Suprapubic skin (tissue), 4 donors: ENCODE results near the gene COL4A4. TPM values are rescaled to one million over a fixed set of nuclear protein-coding genes. Genes with fewer than 3 reads are reported as not detected.

Source experiments
- DNase-seq, 2 donors: peaks; one replicate each; pipeline ENCODE4 v3.0.0-alpha.2; 2019; ENCODE audit warnings: low spot score in 2 of 2
- H3K27ac ChIP-seq: fragments of 200-600 bp; sonication (generic); one replicate; pipeline ENCODE4 v1.5.1; 2019
- H3K27me3 ChIP-seq: fragments of 200-600 bp; sonication (generic); one replicate; pipeline ENCODE4 v1.5.1; 2019
- H3K36me3 ChIP-seq: fragments of 200-600 bp; sonication (generic); one replicate; pipeline ENCODE4 v1.5.1; 2019
- H3K4me1 ChIP-seq: fragments of 200-600 bp; sonication (generic); one replicate; pipeline ENCODE4 v1.5.1; 2019
- H3K4me3 ChIP-seq: fragments of 200-600 bp; sonication (generic); one replicate; pipeline ENCODE4 v1.5.1; 2019; ENCODE audit warnings: mild to moderate bottlenecking
- H3K9me3 ChIP-seq: fragments of 200-600 bp; sonication (generic); one replicate; pipeline ENCODE4 v1.5.1; 2019
- EP300 ChIP-seq: sonication (generic); formaldehyde crosslinking; IDR thresholded peaks from one replicate; pipeline ENCODE4 v1.6.1; 2017; ENCODE audit warnings: antibody characterized with exemption
- POLR2A ChIP-seq, 2 donors: fragments of 450-650 bp; IDR thresholded peaks; one replicate each; pipeline ENCODE4 v1.6.1; 2017; ENCODE audit warnings: antibody characterized with exemption in 2 of 2, mild to moderate bottlenecking in 2 of 2, moderate library complexity in 2 of 2
- POLR2AphosphoS5 ChIP-seq, 3 donors: sonication (generic); formaldehyde crosslinking; IDR thresholded peaks; one replicate each; pipeline ENCODE4 v1.6.1; 2017; ENCODE audit warnings: antibody characterized with exemption in 3 of 3
- WGBS: methylation state at CpG from one replicate; pipeline ENCODE4 v1.1.5; 2018; 5-methylcytosine and 5-hydroxymethylcytosine counted together
- total RNA-seq, 4 donors: library from RNA; depleted of rRNA; stranded (reverse); fragments of >200 nt; gene quantifications; one replicate each; pipeline ENCODE4 v1.1.0, GENCODE V29; 2016
- TF ChIP-seq, protein P1 (sequence below), 2 donors: fragments of 200-600 bp in 1 of 2; fragments of 450-650 bp in 1 of 2; sonication (generic) in 1 of 2; IDR thresholded peaks; one replicate each; pipeline ENCODE4 v1.5.1; 2016 to 2019; ENCODE audit warnings: antibody characterized with exemption in 2 of 2, mild to moderate bottlenecking in 1 of 2, moderate library complexity in 1 of 2

COL4A4 gene
- total RNA-seq, 4 donors from 2014 or later, result 0.16 to 0.25 (median 0.23) TPM

DNA sequence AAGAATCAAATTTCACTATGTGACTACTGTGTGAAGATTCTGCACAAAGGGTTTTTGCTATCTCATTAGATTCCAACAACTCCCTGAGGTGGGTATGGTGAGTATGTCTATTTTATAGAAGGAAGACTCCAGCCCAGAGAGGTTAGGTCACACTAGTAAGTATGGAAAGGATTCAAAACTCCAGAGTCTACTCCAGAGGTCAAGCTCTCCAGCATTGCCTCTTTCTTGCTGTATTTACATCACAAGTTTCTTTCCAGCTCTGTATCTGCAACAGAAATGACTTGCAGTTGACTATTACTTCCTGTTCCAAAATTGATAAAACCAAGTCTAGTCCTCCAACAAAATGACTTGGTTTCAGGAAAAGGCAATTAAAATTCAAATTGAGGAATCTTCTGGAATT, 2.1 kb downstream of the COL4A4 start:
- TF ChIP-seq POLR2AphosphoS5 (IDR thresholded peaks at IDR 0.05) (no peak), EP300 (no peak), POLR2A (IDR thresholded peaks at IDR 0.05) (no peak)
- TF ChIP-seq, protein P1, sequence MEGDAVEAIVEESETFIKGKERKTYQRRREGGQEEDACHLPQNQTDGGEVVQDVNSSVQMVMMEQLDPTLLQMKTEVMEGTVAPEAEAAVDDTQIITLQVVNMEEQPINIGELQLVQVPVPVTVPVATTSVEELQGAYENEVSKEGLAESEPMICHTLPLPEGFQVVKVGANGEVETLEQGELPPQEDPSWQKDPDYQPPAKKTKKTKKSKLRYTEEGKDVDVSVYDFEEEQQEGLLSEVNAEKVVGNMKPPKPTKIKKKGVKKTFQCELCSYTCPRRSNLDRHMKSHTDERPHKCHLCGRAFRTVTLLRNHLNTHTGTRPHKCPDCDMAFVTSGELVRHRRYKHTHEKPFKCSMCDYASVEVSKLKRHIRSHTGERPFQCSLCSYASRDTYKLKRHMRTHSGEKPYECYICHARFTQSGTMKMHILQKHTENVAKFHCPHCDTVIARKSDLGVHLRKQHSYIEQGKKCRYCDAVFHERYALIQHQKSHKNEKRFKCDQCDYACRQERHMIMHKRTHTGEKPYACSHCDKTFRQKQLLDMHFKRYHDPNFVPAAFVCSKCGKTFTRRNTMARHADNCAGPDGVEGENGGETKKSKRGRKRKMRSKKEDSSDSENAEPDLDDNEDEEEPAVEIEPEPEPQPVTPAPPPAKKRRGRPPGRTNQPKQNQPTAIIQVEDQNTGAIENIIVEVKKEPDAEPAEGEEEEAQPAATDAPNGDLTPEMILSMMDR (IDR thresholded peaks at IDR 0.05), result no peak
- Histone ChIP-seq H3K36me3 (no peaks in the 10 kb centered on the region), H3K9me3 (no peaks in the 10 kb centered on the region), H3K27me3 (peaks cover 39% of the 10 kb centered on the region), H3K4me1 (peaks cover 21% of the 10 kb centered on the region), H3K27ac (no peak overlapping the region), H3K4me3 (no peak overlapping the region)
- DNase-seq, result no peak

DNA sequence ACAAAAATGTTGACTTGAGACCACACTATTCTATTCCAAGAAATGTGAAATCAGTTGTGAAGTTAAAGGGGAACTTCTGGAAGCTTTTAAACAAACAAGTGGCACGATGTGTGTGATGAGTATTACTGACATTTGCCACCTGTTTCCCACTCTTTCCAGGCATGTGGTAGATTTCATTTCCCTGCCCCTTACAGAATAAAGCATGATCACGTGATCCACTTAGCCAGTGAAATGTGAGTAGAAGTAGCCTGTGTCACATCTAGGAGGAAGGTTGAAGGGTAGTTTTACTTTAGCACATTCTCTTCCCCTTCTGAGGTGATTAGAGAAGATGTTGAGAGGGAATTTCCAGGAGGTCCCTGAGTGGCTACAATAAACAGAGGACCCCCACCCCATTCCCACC, 3.8 kb downstream of the COL4A4 start:
- peaks cover 21% of the 10 kb centered on the region for H3K4me1 ChIP-seq
- TF ChIP-seq POLR2A (IDR thresholded peaks at IDR 0.05) (no peak), EP300 (no peak), POLR2AphosphoS5 (IDR thresholded peaks at IDR 0.05) (no peak)
- TF ChIP-seq, protein P1 (IDR thresholded peaks at IDR 0.05), result no peak
- WGBS, result 70% methylated on average over 2 of the region's 2 CpGs

DNA sequence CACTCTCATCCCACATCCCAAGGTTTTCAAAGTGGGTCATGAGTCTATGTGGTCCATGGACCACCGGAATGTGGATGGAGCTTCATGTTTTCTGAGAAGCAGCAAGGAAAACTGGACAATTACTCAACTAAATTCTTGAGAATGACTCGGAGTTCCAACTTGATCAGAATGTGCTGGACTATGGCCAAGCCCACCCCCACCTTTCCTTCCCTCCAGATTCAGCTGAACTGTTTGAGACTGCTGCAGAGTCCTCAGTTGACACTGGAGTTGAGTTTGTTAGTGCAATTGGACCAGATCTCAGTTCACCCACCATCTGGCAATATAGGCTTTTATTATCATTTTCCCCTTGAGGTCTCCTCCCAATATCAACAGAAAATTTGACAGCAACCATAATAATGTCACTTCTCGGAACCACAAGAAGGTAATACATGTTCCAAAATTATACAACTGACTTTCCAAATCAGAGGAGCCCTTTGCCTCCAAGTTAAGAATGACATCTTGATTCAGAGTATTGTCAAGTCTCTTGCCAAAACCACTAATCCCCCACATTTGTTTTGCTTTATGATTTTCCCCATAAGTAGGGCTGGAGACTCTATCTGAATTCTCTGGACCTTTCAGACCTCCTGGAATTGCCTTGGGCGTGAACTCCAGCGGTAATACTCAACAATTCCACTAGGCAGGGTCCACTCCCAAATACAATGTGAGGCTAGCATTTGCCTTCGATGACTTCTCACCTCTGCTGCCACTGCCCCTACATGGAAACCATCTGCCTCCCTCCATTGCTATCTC, 8.8 kb downstream of the COL4A4 start:
- H3K4me1 ChIP-seq, result no peaks in the 10 kb centered on the region
- H3K36me3 ChIP-seq, result no peaks in the 10 kb centered on the region
- TF ChIP-seq EP300, result no peak
- no peak for TF ChIP-seq POLR2A (IDR thresholded peaks at IDR 0.05)
- TF ChIP-seq, protein P1 (IDR thresholded peaks at IDR 0.05), result no peak
- no peak for TF ChIP-seq POLR2AphosphoS5 (IDR thresholded peaks at IDR 0.05)
- no peak overlapping the region for H3K4me3 ChIP-seq
- DNase-seq, result no peak
- H3K9me3 ChIP-seq, result no peaks in the 10 kb centered on the region
- 63% methylated on average over 6 of the region's 6 CpGs for WGBS
- peaks cover 3% of the 10 kb centered on the region for H3K27me3 ChIP-seq
- H3K27ac ChIP-seq, result no peak overlapping the region

More for the DNA sequence above, 3.8 kb downstream of the COL4A4 start:
- no peak overlapping the region for H3K27ac ChIP-seq
- H3K27me3 ChIP-seq, result peaks cover 31% of the 10 kb centered on the region
- no peak for DNase-seq
- H3K4me3 ChIP-seq, result no peak overlapping the region
- no peaks in the 10 kb centered on the region for H3K9me3 ChIP-seq
- H3K36me3 ChIP-seq, result no peaks in the 10 kb centered on the region

DNA sequence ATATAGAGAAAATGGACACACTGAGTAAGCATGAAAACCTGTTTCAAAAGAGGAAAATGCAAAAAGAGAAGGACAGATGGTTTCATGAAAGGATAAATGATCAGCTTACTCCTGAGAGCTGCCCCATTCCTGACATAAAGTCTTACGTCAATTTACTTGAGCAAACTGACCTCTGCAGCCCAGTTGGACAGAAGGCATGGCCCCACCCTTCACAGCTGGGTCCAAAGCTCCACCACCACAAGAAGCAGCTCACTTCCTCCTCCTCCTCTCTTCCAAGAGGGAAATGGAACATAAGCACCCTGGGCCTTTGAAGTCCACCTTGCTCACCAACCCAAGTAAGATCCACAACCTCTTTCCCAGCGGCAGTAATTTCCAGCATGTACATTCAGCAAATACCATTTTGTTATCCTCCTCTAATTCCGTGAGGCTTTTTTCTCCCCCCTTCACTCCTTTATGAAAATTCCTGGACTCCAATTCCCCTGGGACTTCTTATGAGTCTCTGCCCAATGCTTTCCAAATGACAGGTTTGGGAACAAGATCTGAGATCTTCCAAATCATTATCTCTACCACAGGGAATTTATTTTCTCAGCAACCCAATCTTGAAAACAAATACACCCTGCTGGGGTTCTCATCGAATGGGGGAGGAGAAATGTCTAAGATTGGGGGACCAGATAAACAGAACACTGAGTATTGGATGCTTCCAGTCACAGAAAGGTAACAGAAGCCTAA, 10.1 kb downstream of the COL4A4 start:
- no peak for TF ChIP-seq EP300
- TF ChIP-seq, protein P1 (IDR thresholded peaks at IDR 0.05), result no peak
- no peak for TF ChIP-seq POLR2A (IDR thresholded peaks at IDR 0.05)
- no peak for TF ChIP-seq POLR2AphosphoS5 (IDR thresholded peaks at IDR 0.05)
- H3K27ac ChIP-seq, result no peak overlapping the region
- no peak overlapping the region for H3K4me3 ChIP-seq
- H3K36me3 ChIP-seq, result no peaks in the 10 kb centered on the region
- no peaks in the 10 kb centered on the region for H3K9me3 ChIP-seq
- 72% methylated on average over 4 of the region's 4 CpGs for WGBS
- no peaks in the 10 kb centered on the region for H3K4me1 ChIP-seq
- no peak for DNase-seq
- peaks cover 3% of the 10 kb centered on the region for H3K27me3 ChIP-seq

DNA sequence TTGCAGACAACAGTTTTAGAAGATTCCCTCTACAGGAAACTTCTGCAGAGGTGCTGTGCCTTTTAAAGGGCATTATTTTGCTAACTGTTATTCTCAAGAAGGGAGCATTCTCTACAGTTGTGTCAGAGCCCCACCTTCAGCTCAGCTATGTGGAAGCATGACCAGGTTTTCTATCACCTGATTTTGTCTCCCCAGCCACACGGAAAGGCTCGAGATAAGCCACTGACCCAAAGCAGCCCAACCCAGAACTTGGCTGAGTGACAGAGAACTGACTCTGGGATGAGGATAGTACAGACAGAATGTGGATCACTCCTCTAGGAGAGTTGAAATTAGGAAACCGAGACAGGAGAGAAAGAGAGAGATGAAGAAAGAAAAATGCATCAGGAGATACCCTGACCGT, 10.7 kb downstream of the COL4A4 start:
- Histone ChIP-seq H3K27me3 (peaks cover 3% of the 10 kb centered on the region), H3K9me3 (peaks cover 1% of the 10 kb centered on the region), H3K4me1 (no peaks in the 10 kb centered on the region), H3K4me3 (no peak overlapping the region), H3K27ac (no peak overlapping the region), H3K36me3 (no peaks in the 10 kb centered on the region)
- WGBS, result 86% methylated on average over 4 of the region's 4 CpGs
- TF ChIP-seq POLR2AphosphoS5 (IDR thresholded peaks at IDR 0.05), result no peak
- TF ChIP-seq, protein P1 (IDR thresholded peaks at IDR 0.05), result no peak
- no peak for TF ChIP-seq POLR2A (IDR thresholded peaks at IDR 0.05)
- no peak for TF ChIP-seq EP300
- no peak for DNase-seq
